Inflammatory macrophage (primary cell): ENCODE data around the gene MAP3K4.
A peak's percentile ranks its signal among the peaks of the same experiment; 100 is the strongest.

Experiments used
- DNase-seq, 2 donors: peaks; one replicate each; pipeline ENCODE4 v3.0.0-alpha.2; 2020 to 2022

Gene MAP3K4

GRCh38 chr6:161143663-161144430 is 152.3 kb downstream of the MAP3K4 start:
- DNase-seq = no peak

- DNase-seq = no peak
These were observed 158.6 kb downstream of the MAP3K4 start for GRCh38 chr6:161150136-161150535.

- DNase-seq = no peak
These were observed 159.0 kb downstream of the MAP3K4 start for GRCh38 chr6:161150566-161150965.

- DNase-seq = no peak
These were observed 159.6 kb downstream of the MAP3K4 start for GRCh38 chr6:161151059-161151645.

GRCh38 chr6:161151660-161152526 is 160.3 kb downstream of the MAP3K4 start:
- DNase-seq = no peak

- DNase-seq = no peak
These were observed 160.9 kb downstream of the MAP3K4 start for GRCh38 chr6:161152527-161152862.

- DNase-seq = peak in 1 of 2 donors; percentile 17
These were observed 161.5 kb downstream of the MAP3K4 start for GRCh38 chr6:161152907-161153662.

- DNase-seq = no peak
These were observed 162.2 kb downstream of the MAP3K4 start for GRCh38 chr6:161153725-161154124.

GRCh38 chr6:161154796-161155335 is 163.3 kb downstream of the MAP3K4 start:
- DNase-seq = no peak

GRCh38 chr6:161161121-161161520 is 169.6 kb downstream of the MAP3K4 start:
- no peak for DNase-seq

- no peak for DNase-seq
These were observed 170.5 kb downstream of the MAP3K4 start for GRCh38 chr6:161161889-161162624.

GRCh38 chr6:161162722-161163121 is 171.2 kb downstream of the MAP3K4 start:
- no peak for DNase-seq

GRCh38 chr6:161163466-161164181 is 172.1 kb downstream of the MAP3K4 start:
- DNase-seq = no peak

- no peak for DNase-seq
These were observed 172.6 kb downstream of the MAP3K4 start for GRCh38 chr6:161164182-161164625.

- no peak for DNase-seq
These were observed 174.6 kb downstream of the MAP3K4 start for GRCh38 chr6:161166176-161166575.

GRCh38 chr6:161166677-161167076 is 175.1 kb downstream of the MAP3K4 start:
- DNase-seq = no peak
